Measurements from ENCODE around the gene CLPTM1L.

GRCh38 chr5:1298723-1299510, 46.0 kb downstream of the CLPTM1L start:
- TF ChIP-seq CTCF (conservative IDR thresholded peaks at IDR 0.05 in 1 of 2, IDR thresholded peaks at IDR 0.05 in 1 of 2; ENCODE audit: extremely low read depth in 1 of 2, insufficient read depth in 1 of 2, low read depth in 1 of 2, low read length in 2 of 2): no peak
- TF ChIP-seq EZH2 (IDR thresholded peaks at IDR 0.05; ENCODE audit: borderline replicate concordance, low read length): no peak

Measured in mammary epithelial cell (primary cell).